Parathyroid adenoma (tissue), 2 donors: ENCODE measurements around the gene SCN7A.

Source experiments
- H2AFZ ChIP-seq: fragments of 300-600 bp; sonication (generic); one replicate; pipeline ENCODE4 v1.7.0; 2017; ENCODE audit warnings: antibody characterized with exemption, mild to moderate bottlenecking
- H3K27ac ChIP-seq: fragments of 300-600 bp; sonication (generic); one replicate; pipeline ENCODE4 v1.7.0; 2017
- H3K27me3 ChIP-seq: fragments of 300-600 bp; sonication (generic); one replicate; pipeline ENCODE4 v1.7.0; 2017; ENCODE audit warnings: low read length; ENCODE audit not compliant: control insufficient read depth, insufficient read depth
- H3K36me3 ChIP-seq: fragments of 300-600 bp; sonication (generic); one replicate; pipeline ENCODE4 v1.7.0; 2017; ENCODE audit warnings: low read length; ENCODE audit not compliant: control insufficient read depth, insufficient read depth
- H3K4me1 ChIP-seq: fragments of 300-600 bp; sonication (generic); one replicate; pipeline ENCODE4 v1.7.0; 2017; ENCODE audit warnings: control low read depth
- H3K4me2 ChIP-seq: fragments of 300-600 bp; sonication (generic); one replicate; pipeline ENCODE4 v1.7.0; 2017; ENCODE audit warnings: low read length
- H3K4me3 ChIP-seq: fragments of 300-600 bp; sonication (generic); one replicate; pipeline ENCODE4 v1.7.0; 2017; ENCODE audit warnings: low read depth, low read length
- H3K79me2 ChIP-seq: fragments of 300-600 bp; sonication (generic); one replicate; pipeline ENCODE4 v1.7.0; 2017; ENCODE audit warnings: control low read depth
- H3K9ac ChIP-seq: fragments of 300-600 bp; sonication (generic); one replicate; pipeline ENCODE4 v1.7.0; 2017; ENCODE audit warnings: mild to moderate bottlenecking
- H3K9me3 ChIP-seq: fragments of 300-600 bp; sonication (generic); one replicate; pipeline ENCODE4 v1.7.0; 2017; ENCODE audit warnings: low read length; ENCODE audit not compliant: control insufficient read depth
- CTCF ChIP-seq: fragments of 300-600 bp; sonication (generic); IDR thresholded peaks from one replicate; pipeline ENCODE4 v1.7.0; 2017; ENCODE audit warnings: antibody characterized with exemption, mild to moderate bottlenecking
- donor health status: primary hyperparathyroidism.

SCN7A gene

DNA sequence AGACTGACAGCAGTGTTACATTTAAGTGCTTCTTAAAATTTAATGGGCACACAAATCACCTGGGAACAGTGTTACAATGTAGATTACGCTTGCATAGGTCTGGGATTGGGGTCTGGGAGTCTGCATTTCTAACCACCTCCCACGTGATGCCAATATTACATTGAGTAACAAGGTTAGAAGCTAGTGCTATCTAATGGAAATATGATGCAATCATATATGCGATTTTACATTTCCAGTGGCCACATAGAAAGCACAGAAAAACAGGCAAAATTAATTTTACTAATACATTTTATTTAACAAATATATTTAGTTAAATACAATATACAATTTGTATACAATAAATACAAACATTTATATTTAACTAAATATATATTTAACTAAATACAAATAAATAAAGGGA lies 53.7 kb downstream of the SCN7A start:
- Histone ChIP-seq H3K27me3 (no peaks in the 10 kb centered on the region), H3K4me2 (no peak overlapping the region), H3K4me1 (no peaks in the 10 kb centered on the region), H3K27ac (no peak overlapping the region), H3K9ac (no peak overlapping the region), H3K36me3 (no peaks in the 10 kb centered on the region), H3K9me3 (no peaks in the 10 kb centered on the region), H3K79me2 (no peaks in the 10 kb centered on the region), H3K4me3 (no peak overlapping the region), H2AFZ (no peak overlapping the region)
- no peak for TF ChIP-seq CTCF

GRCh38 chr2:166439078-166439477 lies 55.0 kb downstream of the SCN7A start:
- H3K27me3 ChIP-seq: no peaks in the 10 kb centered on the region
- no peaks in the 10 kb centered on the region for H3K4me1 ChIP-seq

GRCh38 chr2:166436976-166437375 lies 57.1 kb downstream of the SCN7A start:
- Histone ChIP-seq H3K79me2 (no peaks in the 10 kb centered on the region), H3K4me1 (no peaks in the 10 kb centered on the region), H3K36me3 (no peaks in the 10 kb centered on the region), H2AFZ (no peak overlapping the region), H3K9ac (no peak overlapping the region), H3K4me2 (no peak overlapping the region), H3K9me3 (no peaks in the 10 kb centered on the region), H3K27me3 (no peaks in the 10 kb centered on the region), H3K4me3 (no peak overlapping the region), H3K27ac (no peak overlapping the region)
- TF ChIP-seq CTCF: no peak

More at GRCh38 chr2:166439078-166439477, 55.0 kb downstream of the SCN7A start:
- Histone ChIP-seq H3K36me3 (no peaks in the 10 kb centered on the region), H3K9ac (no peak overlapping the region), H2AFZ (no peak overlapping the region), H3K9me3 (no peaks in the 10 kb centered on the region), H3K79me2 (no peaks in the 10 kb centered on the region), H3K27ac (no peak overlapping the region), H3K4me2 (no peak overlapping the region), H3K4me3 (no peak overlapping the region)
- TF ChIP-seq CTCF: no peak

GRCh38 chr2:166436189-166436588 lies 57.9 kb downstream of the SCN7A start:
- H3K27ac ChIP-seq: no peak overlapping the region
- no peaks in the 10 kb centered on the region for H3K9me3 ChIP-seq
- no peak overlapping the region for H3K9ac ChIP-seq
- H3K4me2 ChIP-seq: no peak overlapping the region
- no peaks in the 10 kb centered on the region for H3K27me3 ChIP-seq
- H3K4me1 ChIP-seq: no peaks in the 10 kb centered on the region
- no peak for TF ChIP-seq CTCF
- H3K36me3 ChIP-seq: no peaks in the 10 kb centered on the region
- H3K79me2 ChIP-seq: no peaks in the 10 kb centered on the region
- no peak overlapping the region for H3K4me3 ChIP-seq
- H2AFZ ChIP-seq: no peak overlapping the region

DNA sequence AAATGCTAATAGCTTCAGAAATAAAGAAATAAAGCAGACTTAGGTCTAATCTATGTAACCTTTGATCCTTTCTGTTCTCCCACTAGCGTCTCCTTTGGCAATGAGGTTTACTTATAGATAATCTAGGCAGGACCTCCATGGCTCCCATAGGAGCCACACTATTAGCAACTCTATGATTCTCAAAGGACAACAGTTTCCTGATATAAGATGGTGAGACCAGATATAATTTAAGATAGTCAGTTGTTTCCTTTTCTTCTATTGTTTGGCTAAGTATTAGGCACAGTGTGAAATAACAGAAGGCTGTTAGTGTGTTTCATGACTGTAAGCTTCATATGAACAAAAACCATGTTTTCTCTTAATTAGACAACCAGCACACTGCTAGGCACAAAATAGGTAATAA lies 59.6 kb downstream of the SCN7A start:
- Histone ChIP-seq H3K36me3 (no peaks in the 10 kb centered on the region), H3K79me2 (no peaks in the 10 kb centered on the region), H3K9ac (no peak overlapping the region), H3K27me3 (no peaks in the 10 kb centered on the region), H2AFZ (no peak overlapping the region), H3K4me3 (no peak overlapping the region), H3K27ac (no peak overlapping the region), H3K4me1 (no peaks in the 10 kb centered on the region), H3K9me3 (no peaks in the 10 kb centered on the region), H3K4me2 (no peak overlapping the region)
- TF ChIP-seq CTCF: no peak
